ENCODE data around the gene TP53I11. TPM values are rescaled to one million over a fixed set of nuclear protein-coding genes. Genes with fewer than 3 reads are reported as not detected.

Gene TP53I11
- total RNA-seq, 4 donors from 2014 or later, result 19.8 to 110 (median 40.8) TPM

- no peak for ATAC-seq
- no peaks in the 10 kb centered on the region for H3K9me3 ChIP-seq
- TF ChIP-seq EP300 (IDR thresholded peaks at IDR 0.05) (no peak), POLR2AphosphoS5 (IDR thresholded peaks at IDR 0.05) (no peak), CTCF (IDR thresholded peaks at IDR 0.05) (no peak), POLR2A (IDR thresholded peaks at IDR 0.05) (no peak)
- peaks cover 4% of the 10 kb centered on the region for H3K27me3 ChIP-seq
- H3K4me3 ChIP-seq, result no peak overlapping the region
- whole genome bisulfite sequencing, 2 donors (ENCODE audit: low coverage in 1 of 2), result 58 to 97% methylated on average over 2 to 3 of the region's 3 CpGs
- peaks cover 0 to 34% (median 6%) of the 10 kb centered on the region in 3 donors for H3K4me1 ChIP-seq
- no peak overlapping the region for H3K27ac ChIP-seq
- H3K36me3 ChIP-seq, result no peaks in the 10 kb centered on the region
Measured at GRCh38 chr11:44959064-44959463, 8.4 kb upstream of the TP53I11 start.

- H3K9me3 ChIP-seq, result no peaks in the 10 kb centered on the region
- H3K27me3 ChIP-seq, result peaks cover 4% of the 10 kb centered on the region
- H3K4me3 ChIP-seq, result no peak overlapping the region
- no peak for ATAC-seq
- no peaks in the 10 kb centered on the region for H3K36me3 ChIP-seq
- H3K27ac ChIP-seq, result no peak overlapping the region
- 83% methylated on average over 5 of the region's 8 CpGs; no CpG with 5 or more reads in 1 of the 2 donors for WGBS, 2 donors (ENCODE audit: low coverage in 1 of 2)
- peaks cover 0 to 35% (median 6%) of the 10 kb centered on the region in 3 donors for H3K4me1 ChIP-seq
- TF ChIP-seq POLR2AphosphoS5 (IDR thresholded peaks at IDR 0.05), result no peak
- no peak for TF ChIP-seq POLR2A (IDR thresholded peaks at IDR 0.05)
- no peak for TF ChIP-seq EP300 (IDR thresholded peaks at IDR 0.05)
- TF ChIP-seq CTCF (IDR thresholded peaks at IDR 0.05), result no peak
Measured at GRCh38 chr11:44957776-44958564, 7.3 kb upstream of the TP53I11 start.

- WGBS, 2 donors (ENCODE audit: low coverage in 1 of 2), result 4% methylated on average over 15 of the region's 35 CpGs; no CpG with 5 or more reads in 1 of the 2 donors
- H3K27me3 ChIP-seq, result peaks cover 4% of the 10 kb centered on the region
- no peak for TF ChIP-seq POLR2A (IDR thresholded peaks at IDR 0.05)
- peak in 1 of 4 experiments; percentile 13 for TF ChIP-seq CTCF (IDR thresholded peaks at IDR 0.05)
- TF ChIP-seq POLR2AphosphoS5 (IDR thresholded peaks at IDR 0.05), result no peak
- no peak for TF ChIP-seq EP300 (IDR thresholded peaks at IDR 0.05)
- peaks cover 0 to 35% (median 6%) of the 10 kb centered on the region in 3 donors for H3K4me1 ChIP-seq
- H3K4me3 ChIP-seq, result peak overlapping the region in 1 of 2 donors; percentile 9
- no peaks in the 10 kb centered on the region for H3K36me3 ChIP-seq
- peak; percentile 27 for ATAC-seq
- H3K9me3 ChIP-seq, result no peaks in the 10 kb centered on the region
- no peak overlapping the region for H3K27ac ChIP-seq
Measured at GRCh38 chr11:44957040-44957515, 6.4 kb upstream of the TP53I11 start.

GRCh38 chr11:44955015-44955738, 4.5 kb upstream of the TP53I11 start:
- ATAC-seq, result peak; percentile 67
- peak overlapping the region in 1 of 4 donors; percentile 11 for H3K27ac ChIP-seq

More at GRCh38 chr11:44955015-44955738, 4.5 kb upstream of the TP53I11 start:
- TF ChIP-seq POLR2AphosphoS5 (IDR thresholded peaks at IDR 0.05) (peak; percentile 36), CTCF (IDR thresholded peaks at IDR 0.05) (no peak)
- WGBS, 2 donors (ENCODE audit: low coverage in 1 of 2), result 93 to 100% methylated on average over 1 to 3 of the region's 5 CpGs
- Histone ChIP-seq H3K4me1 (peaks cover 0 to 48% (median 6%) of the 10 kb centered on the region in 3 donors), H3K36me3 (no peaks in the 10 kb centered on the region), H3K27me3 (peaks cover 4% of the 10 kb centered on the region), H3K9me3 (no peaks in the 10 kb centered on the region), H3K4me3 (no peak overlapping the region)

Data from gastroesophageal sphincter (tissue), 4 donors.